Measurements from ENCODE around the gene TMEM14B.

GRCh38 chr6:10746915-10747250 is 722 bp upstream of the TMEM14B start:
- no peak for TF ChIP-seq EZH2 (IDR thresholded peaks at IDR 0.05; ENCODE audit: insufficient read depth, poor library complexity, severe bottlenecking)
- no peak for TF ChIP-seq EZH2phosphoT487 (IDR thresholded peaks at IDR 0.05; ENCODE audit: insufficient read depth, low read depth)
